GM12875 (cell line): Measurements from ENCODE around the gene CD244.

ENCODE experiments used
- H3K4me3 ChIP-seq: one replicate; pipeline ENCODE4 v1.5.1; 2011; ENCODE audit warnings: low read depth, low read length, control low read depth
- CTCF ChIP-seq: IDR thresholded peaks from 2 replicates; pipeline ENCODE4 v1.5.1; 2011; ENCODE audit warnings: low read depth, mild to moderate bottlenecking, control low read depth, inconsistent platforms, low read length, moderate library complexity, borderline replicate concordance; ENCODE audit not compliant: insufficient read depth

Gene CD244

GRCh38 chr1:160862203-160863060 lies at the start of gene CD244:
Gene CD244, minus strand, starts transcription at chr1:160862887. Its CDS starts 210 bp downstream, at chr1:160862677.
- H3K4me3 ChIP-seq, result no peak within 1 kb of the TSS
- no peak for TF ChIP-seq CTCF

GRCh38 chr1:160911925-160912324 lies 49.2 kb upstream of the CD244 start:
- no peak overlapping the region for H3K4me3 ChIP-seq
- no peak for TF ChIP-seq CTCF

- no peak overlapping the region for H3K4me3 ChIP-seq
- no peak for TF ChIP-seq CTCF
Measured at GRCh38 chr1:160911441-160911840, 48.8 kb upstream of the CD244 start.

GRCh38 chr1:160910170-160910750 lies 47.6 kb upstream of the CD244 start:
- H3K4me3 ChIP-seq, result no peak overlapping the region
- TF ChIP-seq CTCF, result no peak

GRCh38 chr1:160907976-160908375 lies 45.3 kb upstream of the CD244 start:
- no peak for TF ChIP-seq CTCF
- H3K4me3 ChIP-seq, result no peak overlapping the region

GRCh38 chr1:160905617-160905989 lies 42.9 kb upstream of the CD244 start:
- no peak for TF ChIP-seq CTCF
- no peak overlapping the region for H3K4me3 ChIP-seq
